ENCODE results near the gene PPP1R3G.

PPP1R3G gene

GRCh38 chr6:5098501-5099270 lies 13.5 kb downstream of the PPP1R3G start:
- Histone ChIP-seq H3F3A (ENCODE audit: low read depth) (no peaks in the 10 kb centered on the region), H2AFZ (ENCODE audit: low read length) (no peak overlapping the region), H3K9ac (ENCODE audit: low read depth, low read length, poor library complexity, severe bottlenecking) (no peak overlapping the region), H3K4me3 (ENCODE audit: low read length, poor library complexity, severe bottlenecking) (no peak overlapping the region), H3K4me2 (ENCODE audit: low read depth, low read length, poor library complexity, severe bottlenecking) (no peak overlapping the region), H3K79me2 (ENCODE audit: insufficient read depth, low read length) (no peaks in the 10 kb centered on the region), H3K9me3 (ENCODE audit: insufficient read depth, low read depth, low read length) (no peaks in the 10 kb centered on the region), H4K20me1 (ENCODE audit: insufficient read depth, low read length, poor library complexity, severe bottlenecking) (no peaks in the 10 kb centered on the region), H3K4me1 (ENCODE audit: insufficient read depth, low read length, poor library complexity, severe bottlenecking) (peaks cover 11% of the 10 kb centered on the region), H3K36me3 (ENCODE audit: insufficient read depth, low read length) (no peaks in the 10 kb centered on the region), H3K9me2 (replicated peaks; ENCODE audit: low read depth, low read length) (no peaks in the 10 kb centered on the region), H3K27me3 (ENCODE audit: insufficient read depth, low read length, poor library complexity, severe bottlenecking) (no peaks in the 10 kb centered on the region)
- TF ChIP-seq EZH2phosphoT487 (IDR thresholded peaks at IDR 0.05; ENCODE audit: borderline replicate concordance) (no peak), CTCF (conservative IDR thresholded peaks at IDR 0.05; ENCODE audit: low read length) (no peak)

- H3K4me3 ChIP-seq (ENCODE audit: low read length, poor library complexity, severe bottlenecking): no peak overlapping the region
- H3F3A ChIP-seq (ENCODE audit: low read depth): no peaks in the 10 kb centered on the region
- H4K20me1 ChIP-seq (ENCODE audit: insufficient read depth, low read length, poor library complexity, severe bottlenecking): no peaks in the 10 kb centered on the region
- H3K9me3 ChIP-seq (ENCODE audit: insufficient read depth, low read depth, low read length): no peaks in the 10 kb centered on the region
- no peaks in the 10 kb centered on the region for H3K36me3 ChIP-seq (ENCODE audit: insufficient read depth, low read length)
- H3K9ac ChIP-seq (ENCODE audit: low read depth, low read length, poor library complexity, severe bottlenecking): no peak overlapping the region
- H3K4me2 ChIP-seq (ENCODE audit: low read depth, low read length, poor library complexity, severe bottlenecking): no peak overlapping the region
- H3K9me2 ChIP-seq (replicated peaks; ENCODE audit: low read depth, low read length): no peaks in the 10 kb centered on the region
- TF ChIP-seq EZH2phosphoT487 (IDR thresholded peaks at IDR 0.05; ENCODE audit: borderline replicate concordance): no peak
- H2AFZ ChIP-seq (ENCODE audit: low read length): no peak overlapping the region
- no peaks in the 10 kb centered on the region for H3K79me2 ChIP-seq (ENCODE audit: insufficient read depth, low read length)
- H3K27me3 ChIP-seq (ENCODE audit: insufficient read depth, low read length, poor library complexity, severe bottlenecking): no peaks in the 10 kb centered on the region
- peaks cover 11% of the 10 kb centered on the region for H3K4me1 ChIP-seq (ENCODE audit: insufficient read depth, low read length, poor library complexity, severe bottlenecking)
Observed at GRCh38 chr6:5099537-5099936, 14.4 kb downstream of the PPP1R3G start.

- no peaks in the 10 kb centered on the region for H3K79me2 ChIP-seq (ENCODE audit: insufficient read depth, low read length)
- H2AFZ ChIP-seq (ENCODE audit: low read length): no peak overlapping the region
Observed at GRCh38 chr6:5100806-5101205, 15.7 kb downstream of the PPP1R3G start.

More at GRCh38 chr6:5100806-5101205, 15.7 kb downstream of the PPP1R3G start:
- TF ChIP-seq EZH2phosphoT487 (IDR thresholded peaks at IDR 0.05; ENCODE audit: borderline replicate concordance) (no peak), CTCF (conservative IDR thresholded peaks at IDR 0.05; ENCODE audit: low read length) (no peak)
- Histone ChIP-seq H4K20me1 (ENCODE audit: insufficient read depth, low read length, poor library complexity, severe bottlenecking) (no peaks in the 10 kb centered on the region), H3K36me3 (ENCODE audit: insufficient read depth, low read length) (no peaks in the 10 kb centered on the region), H3K27me3 (ENCODE audit: insufficient read depth, low read length, poor library complexity, severe bottlenecking) (no peaks in the 10 kb centered on the region), H3K9me3 (ENCODE audit: insufficient read depth, low read depth, low read length) (no peaks in the 10 kb centered on the region), H3K9me2 (replicated peaks; ENCODE audit: low read depth, low read length) (no peaks in the 10 kb centered on the region), H3K4me1 (ENCODE audit: insufficient read depth, low read length, poor library complexity, severe bottlenecking) (peaks cover 11% of the 10 kb centered on the region), H3K4me3 (ENCODE audit: low read length, poor library complexity, severe bottlenecking) (no peak overlapping the region), H3K9ac (ENCODE audit: low read depth, low read length, poor library complexity, severe bottlenecking) (no peak overlapping the region), H3F3A (ENCODE audit: low read depth) (no peaks in the 10 kb centered on the region), H3K4me2 (ENCODE audit: low read depth, low read length, poor library complexity, severe bottlenecking) (no peak overlapping the region)
